Prostate gland (tissue), 2 donors: ENCODE results near the gene PF4V1.

ENCODE experiments used
- POLR2AphosphoS5 ChIP-seq: sonication (generic); formaldehyde crosslinking; IDR thresholded peaks from one replicate; pipeline ENCODE4 v1.6.1; 2017; ENCODE audit warnings: antibody characterized with exemption
- TF ChIP-seq, protein P1 (sequence below), 4 experiments: fragments of 200-600 bp in 2 of 4; fragments of 450-650 bp in 2 of 4; sonication (generic) in 2 of 4; IDR thresholded peaks; 1 replicate in 3 of 4; 2 replicates in 1 of 4; pipeline ENCODE4 v1.5.1; 2016 to 2019; ENCODE audit warnings: antibody characterized with exemption in 4 of 4, mild to moderate bottlenecking in 2 of 4, moderate library complexity in 2 of 4

DNA sequence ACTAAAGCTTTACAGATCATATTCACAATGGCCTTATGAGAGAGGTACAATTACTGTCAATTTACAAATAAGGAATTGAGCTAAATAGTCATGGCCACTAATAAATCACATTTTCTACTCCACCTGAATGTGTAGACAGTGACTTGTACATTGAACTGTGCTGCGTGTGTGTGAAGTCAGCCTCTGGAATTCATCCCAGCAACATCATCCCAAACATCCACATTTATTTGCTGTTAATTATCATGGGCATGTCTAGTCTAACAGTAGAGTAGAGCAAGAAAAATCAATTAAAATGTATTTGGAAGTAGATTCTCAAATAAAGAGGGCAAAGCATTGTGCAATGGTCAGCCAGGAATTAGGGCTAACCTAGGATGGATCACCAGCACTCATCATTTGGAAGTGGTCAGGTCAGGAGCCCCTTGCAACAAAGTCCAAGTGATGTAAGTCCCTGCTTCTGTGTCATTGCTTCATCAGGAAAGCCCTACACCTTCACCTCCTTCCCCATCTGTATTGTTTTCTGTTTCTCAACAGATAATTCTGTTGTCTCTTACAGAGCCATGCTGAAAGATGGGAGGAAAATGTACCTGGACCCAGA, 4.8 kb upstream of the PF4V1 start:
- TF ChIP-seq, protein P1, sequence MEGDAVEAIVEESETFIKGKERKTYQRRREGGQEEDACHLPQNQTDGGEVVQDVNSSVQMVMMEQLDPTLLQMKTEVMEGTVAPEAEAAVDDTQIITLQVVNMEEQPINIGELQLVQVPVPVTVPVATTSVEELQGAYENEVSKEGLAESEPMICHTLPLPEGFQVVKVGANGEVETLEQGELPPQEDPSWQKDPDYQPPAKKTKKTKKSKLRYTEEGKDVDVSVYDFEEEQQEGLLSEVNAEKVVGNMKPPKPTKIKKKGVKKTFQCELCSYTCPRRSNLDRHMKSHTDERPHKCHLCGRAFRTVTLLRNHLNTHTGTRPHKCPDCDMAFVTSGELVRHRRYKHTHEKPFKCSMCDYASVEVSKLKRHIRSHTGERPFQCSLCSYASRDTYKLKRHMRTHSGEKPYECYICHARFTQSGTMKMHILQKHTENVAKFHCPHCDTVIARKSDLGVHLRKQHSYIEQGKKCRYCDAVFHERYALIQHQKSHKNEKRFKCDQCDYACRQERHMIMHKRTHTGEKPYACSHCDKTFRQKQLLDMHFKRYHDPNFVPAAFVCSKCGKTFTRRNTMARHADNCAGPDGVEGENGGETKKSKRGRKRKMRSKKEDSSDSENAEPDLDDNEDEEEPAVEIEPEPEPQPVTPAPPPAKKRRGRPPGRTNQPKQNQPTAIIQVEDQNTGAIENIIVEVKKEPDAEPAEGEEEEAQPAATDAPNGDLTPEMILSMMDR (IDR thresholded peaks at IDR 0.05) = no peak
- no peak for TF ChIP-seq POLR2AphosphoS5
